MCF 10A (cell line): ENCODE results near the gene LPIN1. TPM values are rescaled to one million over a fixed set of nuclear protein-coding genes. Genes with fewer than 3 reads are reported as not detected.
"Not testable (repeated sequence)": the region's sequence is repeated elsewhere in the genome, so short reads cannot be mapped to it uniquely, and the experiment has no call there.

Source experiments
- BruUV-seq: library from RNA; stranded (reverse); fragments of 400-500 nt; replicated peaks from 2 replicates; lab custom pipeline; 2021; lab: Mats Ljungman, UMichigan
- CTCF ChIA-PET: fragments of 300-600 bp; sonication (Branson Sonifier 250); formaldehyde crosslinking; extraction: SDS; loops from one replicate; lab custom pipeline; 2021; ENCODE audit warnings: antibody characterized with exemption, inconsistent platforms; lab: Yijun Ruan, JAX
- POLR2A ChIA-PET: fragments of 300-600, 350-650 bp; sonication (Branson Sonifier 250); formaldehyde crosslinking; extraction: SDS; loops from one replicate; lab custom pipeline; 2020; ENCODE audit warnings: antibody characterized with exemption, inconsistent platforms; lab: Yijun Ruan, JAX
- DNase-seq: peaks from one replicate; pipeline ENCODE4 v3.0.0-alpha.2; 2018; ENCODE audit not compliant: unreplicated experiment
- H3K27ac Mint-ChIP-seq: one replicate; pipeline ENCODE4 v1.8.0; 2022; ENCODE audit warnings: mild to moderate bottlenecking, low read depth, mixed read lengths; ENCODE audit not compliant: unreplicated experiment
- H3K27me3 Mint-ChIP-seq: one replicate; pipeline ENCODE4 v1.8.0; 2022; ENCODE audit warnings: mixed read lengths; ENCODE audit not compliant: insufficient read depth, unreplicated experiment
- H3K36me3 Mint-ChIP-seq: one replicate; pipeline ENCODE4 v1.8.0; 2022; ENCODE audit warnings: mild to moderate bottlenecking, moderate library complexity, mixed read lengths; ENCODE audit not compliant: insufficient read depth, unreplicated experiment
- H3K4me1 Mint-ChIP-seq: one replicate; pipeline ENCODE4 v1.8.0; 2022; ENCODE audit warnings: mixed read lengths; ENCODE audit not compliant: insufficient read depth, unreplicated experiment
- H3K4me3 Mint-ChIP-seq: one replicate; pipeline ENCODE4 v1.8.0; 2022; ENCODE audit warnings: mild to moderate bottlenecking, moderate library complexity, mixed read lengths; ENCODE audit not compliant: unreplicated experiment
- H3K9me3 Mint-ChIP-seq: one replicate; pipeline ENCODE4 v1.8.0; 2022; ENCODE audit warnings: mixed read lengths; ENCODE audit not compliant: unreplicated experiment
- intact Hi-C: fragments of 100-400 bp; cut with micrococcal nuclease; formaldehyde crosslinking; loops from 2 replicates; pipeline ENCODE4 v1.14.1; 2022
- total RNA-seq: library from RNA; stranded (reverse); gene quantifications from 2 replicates; pipeline ENCODE4 v1.2.3, GENCODE V29; 2022
- TF ChIP-seq, protein P1 (sequence below): fragments of 200-600 bp; IDR thresholded peaks from one replicate; pipeline ENCODE4 v1.8.0; 2022; ENCODE audit warnings: antibody characterized with exemption, mild to moderate bottlenecking; ENCODE audit not compliant: unreplicated experiment

Gene LPIN1
- total RNA-seq, 1 experiment from 2014 or later = 65.7 TPM

DNA sequence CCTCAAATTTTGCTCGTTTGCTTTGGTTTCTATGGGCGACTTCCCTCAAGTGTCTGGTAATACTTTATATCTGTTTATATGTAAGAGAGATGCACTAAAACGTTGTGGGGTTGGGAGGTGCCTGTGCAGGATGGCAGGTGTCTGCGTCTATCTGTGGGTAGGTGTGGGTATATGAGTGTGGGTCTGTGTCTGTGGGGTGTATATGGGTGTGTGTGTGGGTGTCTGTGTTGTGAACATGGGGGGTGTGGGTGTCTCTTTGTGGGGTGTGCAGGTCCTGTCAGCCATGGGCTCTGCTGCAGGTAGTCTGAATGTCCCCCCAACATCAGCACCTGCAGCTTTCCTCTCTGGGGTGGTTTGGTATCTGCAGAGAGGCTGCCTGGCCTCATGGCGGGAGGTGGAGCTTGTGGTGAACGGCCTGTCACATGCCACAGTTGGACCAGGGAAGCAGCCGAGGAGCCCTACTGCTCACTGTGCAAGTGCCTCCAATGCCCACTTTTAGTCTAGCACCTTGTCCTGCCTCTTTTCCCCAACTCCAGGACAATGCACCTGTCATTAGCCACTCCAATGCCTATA is 90.3 kb downstream of the LPIN1 start:
- no peak overlapping the region for H3K4me3 Mint-ChIP-seq
- POLR2A ChIA-PET = no interaction called here
- intact Hi-C loops = no loop called here

GRCh38 chr2:11837875-11838734 is 91.7 kb downstream of the LPIN1 start:
- intact Hi-C loops = no loop called here
- no TSS peak for BruUV-seq
- POLR2A ChIA-PET = no interaction called here
- Mint-ChIP-seq H3K9me3 (peaks cover 8% of the 10 kb centered on the region), H3K4me1 (no peaks in the 10 kb centered on the region), H3K27me3 (no peaks in the 10 kb centered on the region), H3K27ac (no peak overlapping the region), H3K4me3 (no peak overlapping the region), H3K36me3 (no peaks in the 10 kb centered on the region)
- DNase-seq = no peak
- CTCF ChIA-PET = interaction anchor here (0.6 kb wide), 1 partner anchor 877 kb away, joined by 5 read pairs; no protein-coding TSS in a partner anchor
- TF ChIP-seq, protein P1, sequence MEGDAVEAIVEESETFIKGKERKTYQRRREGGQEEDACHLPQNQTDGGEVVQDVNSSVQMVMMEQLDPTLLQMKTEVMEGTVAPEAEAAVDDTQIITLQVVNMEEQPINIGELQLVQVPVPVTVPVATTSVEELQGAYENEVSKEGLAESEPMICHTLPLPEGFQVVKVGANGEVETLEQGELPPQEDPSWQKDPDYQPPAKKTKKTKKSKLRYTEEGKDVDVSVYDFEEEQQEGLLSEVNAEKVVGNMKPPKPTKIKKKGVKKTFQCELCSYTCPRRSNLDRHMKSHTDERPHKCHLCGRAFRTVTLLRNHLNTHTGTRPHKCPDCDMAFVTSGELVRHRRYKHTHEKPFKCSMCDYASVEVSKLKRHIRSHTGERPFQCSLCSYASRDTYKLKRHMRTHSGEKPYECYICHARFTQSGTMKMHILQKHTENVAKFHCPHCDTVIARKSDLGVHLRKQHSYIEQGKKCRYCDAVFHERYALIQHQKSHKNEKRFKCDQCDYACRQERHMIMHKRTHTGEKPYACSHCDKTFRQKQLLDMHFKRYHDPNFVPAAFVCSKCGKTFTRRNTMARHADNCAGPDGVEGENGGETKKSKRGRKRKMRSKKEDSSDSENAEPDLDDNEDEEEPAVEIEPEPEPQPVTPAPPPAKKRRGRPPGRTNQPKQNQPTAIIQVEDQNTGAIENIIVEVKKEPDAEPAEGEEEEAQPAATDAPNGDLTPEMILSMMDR = no peak

More for the DNA sequence above, 90.3 kb downstream of the LPIN1 start:
- no peaks in the 10 kb centered on the region for H3K36me3 Mint-ChIP-seq
- DNase-seq = no peak
- TF ChIP-seq, protein P1 = no peak
- H3K27ac Mint-ChIP-seq = no peak overlapping the region
- peaks cover 8% of the 10 kb centered on the region for H3K9me3 Mint-ChIP-seq
- H3K27me3 Mint-ChIP-seq = no peaks in the 10 kb centered on the region
- H3K4me1 Mint-ChIP-seq = no peaks in the 10 kb centered on the region
- BruUV-seq = no TSS peak
- CTCF ChIA-PET = no interaction called here

DNA sequence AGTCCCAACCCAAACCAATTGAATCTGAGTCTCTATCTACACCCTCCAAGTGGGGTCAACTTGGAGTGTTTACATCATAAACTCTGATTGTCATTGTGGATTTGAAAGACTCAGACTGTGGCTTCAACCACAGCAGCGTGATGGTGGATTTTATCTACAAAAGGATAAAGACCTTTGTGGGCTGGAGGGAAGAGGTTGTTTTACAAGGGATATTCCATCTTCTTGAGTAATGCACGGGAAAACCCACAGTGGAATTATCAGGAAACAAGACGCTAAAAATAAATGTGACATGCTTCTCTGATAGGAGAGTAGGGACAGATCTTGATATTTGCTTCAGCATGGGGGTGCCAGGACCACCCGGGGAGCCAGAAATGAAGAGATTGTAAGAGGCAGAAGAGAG is 93.5 kb downstream of the LPIN1 start:
- Mint-ChIP-seq H3K36me3 (no peaks in the 10 kb centered on the region), H3K27ac (no peak overlapping the region), H3K9me3 (peaks cover under 1% of the 10 kb centered on the region), H3K27me3 (no peaks in the 10 kb centered on the region), H3K4me3 (no peak overlapping the region), H3K4me1 (no peaks in the 10 kb centered on the region)
- TF ChIP-seq, protein P1 = no peak
- CTCF ChIA-PET = no interaction called here
- no peak for DNase-seq
- BruUV-seq = no TSS peak
- intact Hi-C loops = no loop called here
- POLR2A ChIA-PET = no interaction called here

- Mint-ChIP-seq H3K4me1 (no peaks in the 10 kb centered on the region), H3K4me3 (no peak overlapping the region), H3K27ac (no peak overlapping the region), H3K36me3 (no peaks in the 10 kb centered on the region), H3K9me3 (no peaks in the 10 kb centered on the region), H3K27me3 (no peaks in the 10 kb centered on the region)
- BruUV-seq = no TSS peak
- CTCF ChIA-PET = interaction anchor here (0.6 to 1.7 kb wide), 5 partner anchors 13 to 1161 kb away, joined by 3 to 4 read pairs (median 3); no protein-coding TSS in a partner anchor
- POLR2A ChIA-PET = no interaction called here
- TF ChIP-seq, protein P1 = no peak
- DNase-seq = peak; percentile 33
- intact Hi-C loops = no loop called here
Measured at GRCh38 chr2:11842336-11842735, 95.9 kb downstream of the LPIN1 start.

DNA sequence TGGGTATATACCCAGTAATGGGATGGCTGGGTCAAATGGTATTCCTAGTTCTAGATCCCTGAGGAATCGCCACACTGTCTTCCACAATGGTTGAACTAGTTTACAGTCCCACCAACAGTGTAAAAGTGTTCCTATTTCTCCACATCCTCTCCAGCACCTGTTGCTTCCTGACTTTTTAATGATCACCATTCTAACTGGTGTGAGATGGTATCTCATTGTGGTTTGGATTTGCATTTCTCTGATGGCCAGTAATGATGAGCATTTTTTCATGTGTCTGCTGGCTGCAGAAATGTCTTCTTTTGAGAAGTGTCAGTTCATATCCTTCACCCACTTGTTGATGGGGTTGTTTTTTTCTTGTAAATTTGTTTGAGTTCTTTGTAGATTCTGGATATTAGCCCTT is 98.4 kb downstream of the LPIN1 start:
- POLR2A ChIA-PET, BruUV-seq, H3K36me3 Mint-ChIP-seq, H3K27me3 Mint-ChIP-seq, DNase-seq, H3K27ac Mint-ChIP-seq, H3K4me1 Mint-ChIP-seq, CTCF ChIA-PET, intact Hi-C loops, H3K9me3 Mint-ChIP-seq, H3K4me3 Mint-ChIP-seq: not testable (repeated sequence)

DNA sequence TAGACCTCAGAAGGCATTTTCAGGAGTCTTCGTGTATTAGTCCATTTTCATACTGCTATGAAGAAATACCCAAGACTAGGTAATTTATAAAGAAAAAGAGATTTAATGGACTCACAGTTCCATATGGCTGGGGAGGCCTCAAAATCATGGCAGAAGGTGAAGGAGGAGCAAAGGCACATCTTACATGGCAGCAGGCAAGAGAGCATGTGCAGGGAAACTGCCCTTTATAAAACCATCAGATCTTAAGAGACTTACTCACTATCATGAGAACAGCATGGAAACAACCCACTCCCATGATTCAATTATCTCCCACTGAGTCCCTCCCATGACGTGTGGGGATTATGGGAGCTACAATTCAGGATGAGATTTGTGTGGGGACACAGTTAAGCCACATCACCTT is 101.5 kb downstream of the LPIN1 start:
- DNase-seq, H3K27ac Mint-ChIP-seq, H3K4me1 Mint-ChIP-seq, BruUV-seq, H3K9me3 Mint-ChIP-seq, H3K4me3 Mint-ChIP-seq, POLR2A ChIA-PET, H3K27me3 Mint-ChIP-seq, intact Hi-C loops, H3K36me3 Mint-ChIP-seq: not testable (repeated sequence)
- CTCF ChIA-PET = interaction anchor here (0.5 kb wide), 1 partner anchor 19 kb away, joined by 3 read pairs; no protein-coding TSS in a partner anchor
